Activated CD4-positive, alpha-beta T cell treated with anti-CD3 and anti-CD28 coated beads for 36 hours (primary cell): ENCODE data around the gene CEP83. TPM values are rescaled to one million over a fixed set of nuclear protein-coding genes. Genes with fewer than 3 reads are reported as not detected.
"Not testable (repeated sequence)": the region's sequence is repeated elsewhere in the genome, so short reads cannot be mapped to it uniquely, and the experiment has no call there.

Experiments
- ATAC-seq: fragments of 200-7000 bp; cut with Tn5 transposase; one replicate; pipeline ENCODE4 v1.10.0; 2021; ENCODE audit warnings: mild to moderate bottlenecking, moderate library complexity
- CTCF ChIA-PET: fragments of 350-600 bp; sonication (Branson Sonifier 250); formaldehyde crosslinking; loops from one replicate; lab custom pipeline; 2021; ENCODE audit warnings: antibody characterized with exemption; lab: Charles Lee
- POLR2A ChIA-PET: fragments of 350-600 bp; sonication (Branson Sonifier 250); formaldehyde crosslinking; loops from one replicate; lab custom pipeline; 2021; ENCODE audit warnings: antibody characterized with exemption, inconsistent platforms; lab: Charles Lee
- DNase-seq: peaks from one replicate; pipeline ENCODE4 v3.0.0-alpha.2; 2020
- H3K27ac Mint-ChIP-seq: one replicate; pipeline ENCODE4 v1.8.0; 2021; ENCODE audit warnings: mixed read lengths
- H3K27me3 Mint-ChIP-seq: one replicate; pipeline ENCODE4 v1.8.0; 2021; ENCODE audit warnings: mixed read lengths
- H3K36me3 Mint-ChIP-seq: one replicate; pipeline ENCODE4 v1.8.0; 2021; ENCODE audit warnings: low read depth, mixed read lengths
- H3K4me1 Mint-ChIP-seq: one replicate; pipeline ENCODE4 v1.8.0; 2021; ENCODE audit warnings: mixed read lengths
- H3K4me3 Mint-ChIP-seq: one replicate; pipeline ENCODE4 v1.8.0; 2021; ENCODE audit warnings: mild to moderate bottlenecking, moderate library complexity, mixed read lengths
- H3K9me3 Mint-ChIP-seq: one replicate; pipeline ENCODE4 v1.8.0; 2021; ENCODE audit warnings: low read depth, mixed read lengths
- intact Hi-C, 2 experiments: fragments of 100-400 bp; cut with DNase I in 1 of 2; cut with micrococcal nuclease in 1 of 2; formaldehyde crosslinking; loops; one replicate each; pipeline versions ENCODE4 v1.14.2 to v1.15.1; 2022 to 2024; cut with DNase I, micrococcal nuclease
- total RNA-seq, 2 experiments: library from RNA; stranded (reverse); gene quantifications; one replicate each; pipeline ENCODE4 v1.2.3, GENCODE V29; 2021

CEP83 gene
- total RNA-seq, 2 experiments from 2014 or later: 21.9 to 22.6 TPM

GRCh38 chr12:94405413-94406116 is 54.1 kb downstream of the CEP83 start:
- peaks cover 16% of the 10 kb centered on the region for H3K4me1 Mint-ChIP-seq
- no peaks in the 10 kb centered on the region for H3K9me3 Mint-ChIP-seq
- peaks cover 29% of the 10 kb centered on the region for H3K36me3 Mint-ChIP-seq
- H3K4me3 Mint-ChIP-seq: no peak overlapping the region
- ChIA-PET CTCF (interaction anchor here (0.9 kb wide), 1 partner anchor 25 kb away, joined by 3 read pairs; no protein-coding TSS in a partner anchor), POLR2A (no interaction called here)
- H3K27ac Mint-ChIP-seq: peak overlapping the region; percentile 7
- H3K27me3 Mint-ChIP-seq: no peaks in the 10 kb centered on the region
- no peak for DNase-seq
- intact Hi-C loops: no loop called here
- ATAC-seq: peak; percentile 33

- ChIA-PET POLR2A (no interaction called here), CTCF (interaction anchor here (0.9 kb wide), 1 partner anchor 24 kb away, joined by 3 read pairs; no protein-coding TSS in a partner anchor)
- H3K4me1 Mint-ChIP-seq: peaks cover 16% of the 10 kb centered on the region
- intact Hi-C loops: no loop called here
- ATAC-seq: no peak
- no peak overlapping the region for H3K4me3 Mint-ChIP-seq
- H3K9me3 Mint-ChIP-seq: no peaks in the 10 kb centered on the region
- DNase-seq: no peak
- H3K36me3 Mint-ChIP-seq: peaks cover 36% of the 10 kb centered on the region
- H3K27ac Mint-ChIP-seq: no peak overlapping the region
- no peaks in the 10 kb centered on the region for H3K27me3 Mint-ChIP-seq
Measured at GRCh38 chr12:94404854-94405253, 54.8 kb downstream of the CEP83 start.

GRCh38 chr12:94401326-94401725 is 58.3 kb downstream of the CEP83 start:
- no peak for ATAC-seq
- CTCF ChIA-PET: no interaction called here
- Mint-ChIP-seq H3K4me3 (no peak overlapping the region), H3K27ac (no peak overlapping the region), H3K36me3 (peaks cover 55% of the 10 kb centered on the region), H3K4me1 (peaks cover 15% of the 10 kb centered on the region), H3K27me3 (no peaks in the 10 kb centered on the region), H3K9me3 (peaks cover 13% of the 10 kb centered on the region)
- no peak for DNase-seq
- intact Hi-C loops: no loop called here
- POLR2A ChIA-PET: interaction anchor here (0.6 kb wide), 1 partner anchor 29 kb away, joined by 4 read pairs; no protein-coding TSS in a partner anchor

GRCh38 chr12:94398685-94399084 is 61.0 kb downstream of the CEP83 start:
- DNase-seq, H3K4me3 Mint-ChIP-seq, ATAC-seq, CTCF ChIA-PET, H3K27me3 Mint-ChIP-seq, H3K4me1 Mint-ChIP-seq, intact Hi-C loops, H3K27ac Mint-ChIP-seq, POLR2A ChIA-PET: not testable (repeated sequence)
- peaks cover 70% of the 10 kb centered on the region for H3K36me3 Mint-ChIP-seq
- H3K9me3 Mint-ChIP-seq: peaks cover 16% of the 10 kb centered on the region

GRCh38 chr12:94397401-94397800 is 62.3 kb downstream of the CEP83 start:
- H3K4me3 Mint-ChIP-seq: no peak overlapping the region
- CTCF ChIA-PET: no interaction called here
- ATAC-seq (no peak), DNase-seq (no peak)
- no peak overlapping the region for H3K27ac Mint-ChIP-seq
- POLR2A ChIA-PET: no interaction called here
- peaks cover 75% of the 10 kb centered on the region for H3K36me3 Mint-ChIP-seq
- H3K4me1 Mint-ChIP-seq: no peaks in the 10 kb centered on the region
- no peaks in the 10 kb centered on the region for H3K27me3 Mint-ChIP-seq
- intact Hi-C loops: no loop called here
- peaks cover 18% of the 10 kb centered on the region for H3K9me3 Mint-ChIP-seq

- intact Hi-C loops, DNase-seq, ATAC-seq, H3K4me1 Mint-ChIP-seq, H3K4me3 Mint-ChIP-seq, CTCF ChIA-PET, POLR2A ChIA-PET, H3K27me3 Mint-ChIP-seq, H3K27ac Mint-ChIP-seq: not testable (repeated sequence)
- H3K36me3 Mint-ChIP-seq: peaks cover 76% of the 10 kb centered on the region
- peaks cover 24% of the 10 kb centered on the region for H3K9me3 Mint-ChIP-seq
Measured at GRCh38 chr12:94396014-94396413, 63.7 kb downstream of the CEP83 start.

- H3K4me3 Mint-ChIP-seq: no peak overlapping the region
- ATAC-seq: no peak
- peaks cover 4% of the 10 kb centered on the region for H3K4me1 Mint-ChIP-seq
- no peak for DNase-seq
- no peak overlapping the region for H3K27ac Mint-ChIP-seq
- intact Hi-C loops: no loop called here
- no peaks in the 10 kb centered on the region for H3K27me3 Mint-ChIP-seq
- peaks cover 77% of the 10 kb centered on the region for H3K36me3 Mint-ChIP-seq
- H3K9me3 Mint-ChIP-seq: peaks cover 15% of the 10 kb centered on the region
- ChIA-PET POLR2A (no interaction called here), CTCF (interaction anchor here (0.6 to 1.0 kb wide), 2 partner anchors 19 to 46 kb away, joined by 3 read pairs; no protein-coding TSS in a partner anchor)
Measured at GRCh38 chr12:94390130-94390485, 69.6 kb downstream of the CEP83 start.

DNA sequence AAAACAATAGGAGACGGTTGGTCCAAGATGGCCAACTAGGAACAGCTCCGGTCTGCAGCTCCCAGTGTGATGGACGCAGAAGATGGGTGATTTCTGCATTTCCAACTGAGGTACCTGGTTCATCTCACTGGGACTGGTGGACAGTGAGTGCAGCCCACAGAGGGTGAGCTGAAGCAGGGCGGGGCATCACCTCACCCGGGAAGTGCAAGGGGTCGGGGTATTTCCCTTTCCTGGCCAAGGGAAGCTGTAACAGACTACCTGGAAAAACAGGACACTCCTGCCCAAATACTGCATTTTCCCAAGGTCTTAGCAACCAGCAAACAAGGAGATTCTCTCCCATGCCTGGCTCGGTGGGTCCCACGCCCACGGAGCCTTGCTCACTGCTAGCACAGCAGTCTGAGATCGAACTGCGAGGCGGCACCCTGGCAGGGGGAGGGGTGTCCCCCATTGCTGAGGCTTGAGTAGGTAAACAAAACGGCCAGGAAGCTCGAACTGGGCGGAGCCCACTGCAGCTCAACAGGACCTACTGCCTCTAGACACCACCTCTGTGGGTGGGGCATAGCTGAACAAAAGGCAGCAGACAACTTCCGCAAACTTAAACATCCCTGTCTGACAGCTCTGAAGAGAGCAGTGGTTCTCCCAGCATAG is 70.1 kb downstream of the CEP83 start:
- H3K4me3 Mint-ChIP-seq, intact Hi-C loops: not testable (repeated sequence)

GRCh38 chr12:94386422-94386821 is 73.2 kb downstream of the CEP83 start:
- Mint-ChIP-seq H3K4me1 (peaks cover 14% of the 10 kb centered on the region), H3K9me3 (peaks cover 18% of the 10 kb centered on the region), H3K4me3 (no peak overlapping the region), H3K27me3 (no peaks in the 10 kb centered on the region), H3K36me3 (peaks cover 63% of the 10 kb centered on the region), H3K27ac (no peak overlapping the region)
- DNase-seq (no peak), ATAC-seq (no peak)
- CTCF ChIA-PET: no interaction called here
- POLR2A ChIA-PET: no interaction called here
- intact Hi-C loops: no loop called here

More for the DNA sequence above, 70.1 kb downstream of the CEP83 start:
- H3K4me1 Mint-ChIP-seq, H3K27ac Mint-ChIP-seq, H3K27me3 Mint-ChIP-seq, ATAC-seq, DNase-seq, POLR2A ChIA-PET: not testable (repeated sequence)
- H3K36me3 Mint-ChIP-seq: peaks cover 79% of the 10 kb centered on the region
- CTCF ChIA-PET: interaction anchor here (0.6 to 1.0 kb wide), 2 partner anchors 19 to 46 kb away, joined by 3 read pairs; no protein-coding TSS in a partner anchor
- H3K9me3 Mint-ChIP-seq: peaks cover 20% of the 10 kb centered on the region

DNA sequence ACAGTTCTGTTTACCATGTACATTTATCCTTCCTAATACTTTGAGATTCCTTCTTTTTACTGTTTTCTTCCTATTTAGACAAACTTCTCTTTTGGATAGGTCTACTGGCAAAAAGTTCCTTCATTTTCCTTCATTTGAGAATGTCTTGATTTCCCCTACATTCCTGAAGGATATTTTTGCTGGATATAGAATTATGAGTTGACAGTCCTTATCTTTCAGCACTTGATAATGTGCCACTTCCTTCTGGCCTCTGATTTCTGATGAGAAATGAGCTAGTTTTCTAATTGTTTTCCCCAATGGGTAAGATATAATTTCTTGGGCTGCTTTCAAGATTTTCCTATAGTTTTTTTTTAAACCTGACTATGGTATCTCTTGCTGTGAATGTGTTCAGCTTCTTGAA is 75.6 kb downstream of the CEP83 start:
- no peak overlapping the region for H3K27ac Mint-ChIP-seq
- peaks cover 56% of the 10 kb centered on the region for H3K36me3 Mint-ChIP-seq
- peaks cover 34% of the 10 kb centered on the region for H3K4me1 Mint-ChIP-seq
- no peak for DNase-seq
- intact Hi-C loops: no loop called here
- CTCF ChIA-PET: no interaction called here
- ATAC-seq: no peak
- H3K9me3 Mint-ChIP-seq: peaks cover 16% of the 10 kb centered on the region
- no peak overlapping the region for H3K4me3 Mint-ChIP-seq
- POLR2A ChIA-PET: no interaction called here
- no peaks in the 10 kb centered on the region for H3K27me3 Mint-ChIP-seq

DNA sequence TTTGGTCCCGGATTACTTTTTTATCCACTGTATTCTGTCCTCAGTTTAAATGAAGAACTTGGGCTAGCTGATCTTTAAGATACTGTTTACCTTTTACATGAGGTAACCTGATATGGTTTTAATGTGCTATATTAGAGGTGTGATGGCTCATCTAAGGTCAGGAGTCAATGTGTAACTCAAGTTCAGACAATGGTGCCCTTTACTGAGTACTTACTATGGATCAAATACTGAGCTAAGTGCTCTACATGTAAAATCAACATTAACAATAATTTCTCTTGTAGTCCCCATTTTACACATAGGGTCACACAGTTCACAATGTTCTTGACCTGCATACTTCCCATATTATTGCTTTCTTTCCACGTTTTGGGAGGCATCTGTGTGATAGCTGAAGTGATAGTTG is 79.2 kb downstream of the CEP83 start:
- POLR2A ChIA-PET: interaction anchor here (0.6 kb wide), 1 partner anchor 80 kb away, joined by 3 read pairs; no protein-coding TSS in a partner anchor
- Mint-ChIP-seq H3K27ac (peak overlapping the region; percentile 29), H3K36me3 (peaks cover 49% of the 10 kb centered on the region), H3K4me1 (peaks cover 39% of the 10 kb centered on the region), H3K27me3 (no peaks in the 10 kb centered on the region), H3K4me3 (no peak overlapping the region), H3K9me3 (peaks cover 14% of the 10 kb centered on the region)
- CTCF ChIA-PET: interaction anchor here (0.5 to 1.0 kb wide), 2 partner anchors 25 to 213 kb away, joined by 3 read pairs; no protein-coding TSS in a partner anchor
- intact Hi-C loops: no loop called here
- DNase-seq (no peak), ATAC-seq (no peak)
